Uterus (tissue), 4 donors: ENCODE measurements around the gene NECTIN1. TPM values are rescaled to one million over a fixed set of nuclear protein-coding genes. Genes with fewer than 3 reads are reported as not detected.

Experiments
- DNase-seq, 2 donors: peaks; one replicate each; pipeline ENCODE4 v3.0.0-alpha.2; 2019 to 2020
- H3K27ac ChIP-seq, 2 donors: fragments of 200-600 bp; sonication (generic); 1 replicate in 1 of 2; 2 replicates in 1 of 2; pipeline ENCODE4 v1.5.1; 2016 to 2018
- H3K27me3 ChIP-seq, 2 donors: fragments of 200-600 bp; sonication (generic); one replicate each; pipeline ENCODE4 v1.5.1; 2018 to 2019; ENCODE audit warnings: control low read depth in 1 of 2
- H3K36me3 ChIP-seq, 2 donors: fragments of 200-600 bp; sonication (generic); one replicate each; pipeline ENCODE4 v1.5.1; 2019; ENCODE audit warnings: control low read depth in 1 of 2
- H3K4me1 ChIP-seq, 2 donors: fragments of 200-600 bp; sonication (generic); one replicate each; pipeline ENCODE4 v1.5.1; 2018 to 2019; ENCODE audit warnings: control low read depth in 1 of 2
- H3K4me3 ChIP-seq, 2 donors: fragments of 200-600 bp; sonication (generic); 1 replicate in 1 of 2; 2 replicates in 1 of 2; pipeline ENCODE4 v1.5.1; 2018 to 2019; ENCODE audit warnings: mild to moderate bottlenecking in 1 of 2
- H3K9me3 ChIP-seq, 2 donors: fragments of 200-600 bp; sonication (generic); one replicate each; pipeline ENCODE4 v1.5.1; 2019; ENCODE audit warnings: control low read depth in 1 of 2
- POLR2A ChIP-seq, 2 donors: fragments of 450-650 bp; IDR thresholded peaks; one replicate each; pipeline ENCODE4 v1.6.1; 2016; ENCODE audit warnings: antibody characterized with exemption in 2 of 2, mild to moderate bottlenecking in 1 of 2, moderate library complexity in 1 of 2
- intact Hi-C: fragments of 100-400 bp; cut with DNase I; formaldehyde crosslinking; loops from one replicate; pipeline ENCODE4 v1.15.1; 2023; ENCODE audit warnings: low total_unique reads
- total RNA-seq, 4 donors: library from RNA; depleted of rRNA in 3 of 4; stranded (reverse); fragments of >200 nt in 3 of 4; gene quantifications; one replicate each; pipeline versions ENCODE4 v1.1.0 to v1.2.4, GENCODE V29; 2014 to 2023
- TF ChIP-seq, protein P1 (sequence below), 4 experiments: fragments of 200-600 bp in 2 of 4; fragments of 450-650 bp in 2 of 4; sonication (generic) in 2 of 4; IDR thresholded peaks; one replicate each; pipeline ENCODE4 v1.5.1; 2016 to 2019; ENCODE audit warnings: antibody characterized with exemption in 4 of 4, mild to moderate bottlenecking in 2 of 4, moderate library complexity in 1 of 4
- donor health status: DM: yes; HTN: yes; CAD: no.

Gene NECTIN1
- 10 to 100 TPM in 1 of 4 donors, 1 to 10 TPM in 2, not detected in 1; 1.3 to 10.6 (median 9.2) TPM for total RNA-seq

- Histone ChIP-seq H3K36me3 (no peaks in the 10 kb centered on the region), H3K4me1 (peaks cover 0 to 8% of the 10 kb centered on the region in 2 donors), H3K4me3 (peak within 1 kb of the TSS; percentile 64 to 66), H3K27ac (peak within 1 kb of the TSS; percentile 84 to 89), H3K9me3 (no peaks in the 10 kb centered on the region), H3K27me3 (no peaks in the 10 kb centered on the region)
- TF ChIP-seq POLR2A (IDR thresholded peaks at IDR 0.05): peak; percentile 83 to 96
- TF ChIP-seq, protein P1, sequence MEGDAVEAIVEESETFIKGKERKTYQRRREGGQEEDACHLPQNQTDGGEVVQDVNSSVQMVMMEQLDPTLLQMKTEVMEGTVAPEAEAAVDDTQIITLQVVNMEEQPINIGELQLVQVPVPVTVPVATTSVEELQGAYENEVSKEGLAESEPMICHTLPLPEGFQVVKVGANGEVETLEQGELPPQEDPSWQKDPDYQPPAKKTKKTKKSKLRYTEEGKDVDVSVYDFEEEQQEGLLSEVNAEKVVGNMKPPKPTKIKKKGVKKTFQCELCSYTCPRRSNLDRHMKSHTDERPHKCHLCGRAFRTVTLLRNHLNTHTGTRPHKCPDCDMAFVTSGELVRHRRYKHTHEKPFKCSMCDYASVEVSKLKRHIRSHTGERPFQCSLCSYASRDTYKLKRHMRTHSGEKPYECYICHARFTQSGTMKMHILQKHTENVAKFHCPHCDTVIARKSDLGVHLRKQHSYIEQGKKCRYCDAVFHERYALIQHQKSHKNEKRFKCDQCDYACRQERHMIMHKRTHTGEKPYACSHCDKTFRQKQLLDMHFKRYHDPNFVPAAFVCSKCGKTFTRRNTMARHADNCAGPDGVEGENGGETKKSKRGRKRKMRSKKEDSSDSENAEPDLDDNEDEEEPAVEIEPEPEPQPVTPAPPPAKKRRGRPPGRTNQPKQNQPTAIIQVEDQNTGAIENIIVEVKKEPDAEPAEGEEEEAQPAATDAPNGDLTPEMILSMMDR (IDR thresholded peaks at IDR 0.05): peak; percentile 88 to 99 (median 94)
- intact Hi-C loops: no loop called here
- DNase-seq: peak; percentile 83 to 87
Measured at GRCh38 chr11:119728651-119729580, at the start of gene NECTIN1. Gene NECTIN1 (minus strand): TSS chr11:119729200. CDS start chr11:119728553, 647 bp downstream.

DNA sequence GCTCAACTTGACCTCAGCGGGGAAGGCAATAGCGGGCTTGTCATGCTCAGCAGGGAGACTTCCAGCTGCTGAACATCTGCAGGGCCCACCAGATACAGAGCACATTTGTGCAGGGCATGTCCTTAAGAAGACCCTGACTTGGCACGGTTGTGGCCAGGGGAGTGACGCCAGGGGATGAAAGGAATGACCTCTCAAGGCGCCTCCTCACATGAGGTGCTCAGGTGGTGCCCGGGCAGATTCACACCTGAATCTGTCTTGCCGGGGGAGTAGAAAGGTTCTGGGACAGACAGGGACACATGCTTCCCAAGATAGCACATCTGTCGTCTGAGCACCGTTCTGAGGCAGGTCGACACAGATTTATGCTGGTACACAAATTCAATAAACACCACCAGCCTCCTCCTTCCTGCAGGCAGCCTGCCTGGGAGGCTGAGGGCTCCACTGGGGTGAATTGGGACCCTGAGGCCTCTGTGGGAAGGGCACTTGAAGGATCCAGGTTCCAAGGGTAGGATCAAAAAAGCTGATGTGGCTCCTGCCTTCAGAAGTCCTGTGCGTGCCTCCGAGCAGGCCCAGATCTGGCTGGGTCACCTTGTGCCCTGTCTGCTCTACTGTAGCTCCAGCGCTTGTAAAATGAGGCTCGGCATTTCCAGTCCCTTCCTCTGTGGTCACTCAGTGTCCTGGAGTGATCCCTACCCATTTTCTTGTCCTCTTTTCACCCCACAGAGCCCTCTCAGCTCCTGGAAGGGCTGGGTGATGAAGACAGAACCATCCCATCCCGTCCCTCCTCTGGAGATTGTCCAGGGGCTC, 49.6 kb upstream of the NECTIN1 start:
- Histone ChIP-seq H3K27ac (no peak overlapping the region), H3K9me3 (no peaks in the 10 kb centered on the region), H3K27me3 (no peaks in the 10 kb centered on the region), H3K4me3 (no peak overlapping the region), H3K4me1 (no peaks in the 10 kb centered on the region), H3K36me3 (no peaks in the 10 kb centered on the region)
- intact Hi-C loops: no loop called here
- DNase-seq: no peak
- TF ChIP-seq, protein P1 (IDR thresholded peaks at IDR 0.05): no peak
- no peak for TF ChIP-seq POLR2A (IDR thresholded peaks at IDR 0.05)

GRCh38 chr11:119777940-119778339, 48.9 kb upstream of the NECTIN1 start:
- Histone ChIP-seq H3K4me3 (no peak overlapping the region), H3K36me3 (no peaks in the 10 kb centered on the region), H3K9me3 (no peaks in the 10 kb centered on the region), H3K27ac (no peak overlapping the region), H3K4me1 (no peaks in the 10 kb centered on the region), H3K27me3 (no peaks in the 10 kb centered on the region)
- intact Hi-C loops: no loop called here
- no peak for DNase-seq
- TF ChIP-seq, protein P1 (IDR thresholded peaks at IDR 0.05): no peak
- TF ChIP-seq POLR2A (IDR thresholded peaks at IDR 0.05): no peak

GRCh38 chr11:119776651-119777050, 47.7 kb upstream of the NECTIN1 start:
- intact Hi-C loops: no loop called here
- Histone ChIP-seq H3K4me3 (no peak overlapping the region), H3K27me3 (no peaks in the 10 kb centered on the region), H3K27ac (no peak overlapping the region), H3K4me1 (no peaks in the 10 kb centered on the region), H3K9me3 (no peaks in the 10 kb centered on the region), H3K36me3 (no peaks in the 10 kb centered on the region)
- TF ChIP-seq, protein P1 (IDR thresholded peaks at IDR 0.05): no peak
- no peak for TF ChIP-seq POLR2A (IDR thresholded peaks at IDR 0.05)
- no peak for DNase-seq
